Measurements from ENCODE around the gene NPAS3.

Gene NPAS3

DNA sequence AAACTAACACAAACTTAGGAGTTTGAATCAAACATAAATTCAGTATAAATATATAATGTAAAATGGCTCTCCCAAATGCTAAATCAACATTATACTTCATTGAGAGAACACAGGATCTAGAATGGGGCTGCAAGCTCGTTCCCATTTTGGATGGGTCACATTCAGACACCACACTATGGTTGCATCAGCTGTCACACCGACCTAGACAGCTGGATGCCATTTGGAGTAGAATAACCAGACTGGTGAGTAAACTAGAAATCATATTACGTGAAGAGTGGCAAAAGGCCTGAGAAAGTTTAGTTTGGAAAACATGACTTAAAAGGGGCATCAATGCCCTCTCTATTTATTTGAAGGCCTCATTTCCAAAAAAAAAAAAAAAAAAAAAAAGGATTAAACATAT lies 430.4 kb downstream of the NPAS3 start:
- Histone ChIP-seq H3K9me3 (ENCODE audit: insufficient read depth, low read depth, low read length) (no peaks in the 10 kb centered on the region), H3K27me3 (ENCODE audit: insufficient read depth, low read length, poor library complexity, severe bottlenecking) (no peaks in the 10 kb centered on the region), H3K79me2 (ENCODE audit: insufficient read depth, low read length) (no peaks in the 10 kb centered on the region), H2AFZ (ENCODE audit: low read length) (no peak overlapping the region), H3K4me2 (ENCODE audit: low read depth, low read length, poor library complexity, severe bottlenecking) (no peak overlapping the region), H3K4me3 (ENCODE audit: low read length, poor library complexity, severe bottlenecking) (no peak overlapping the region), H3F3A (ENCODE audit: low read depth) (no peaks in the 10 kb centered on the region), H4K20me1 (ENCODE audit: insufficient read depth, low read length, poor library complexity, severe bottlenecking) (no peaks in the 10 kb centered on the region), H3K36me3 (ENCODE audit: insufficient read depth, low read length) (no peaks in the 10 kb centered on the region), H3K9me2 (replicated peaks; ENCODE audit: low read depth, low read length) (no peaks in the 10 kb centered on the region), H3K9ac (ENCODE audit: low read depth, low read length, poor library complexity, severe bottlenecking) (no peak overlapping the region), H3K4me1 (ENCODE audit: insufficient read depth, low read length, poor library complexity, severe bottlenecking) (peaks cover 22% of the 10 kb centered on the region)
- TF ChIP-seq EZH2phosphoT487 (IDR thresholded peaks at IDR 0.05; ENCODE audit: borderline replicate concordance) (no peak), CTCF (conservative IDR thresholded peaks at IDR 0.05; ENCODE audit: low read length) (no peak)

DNA sequence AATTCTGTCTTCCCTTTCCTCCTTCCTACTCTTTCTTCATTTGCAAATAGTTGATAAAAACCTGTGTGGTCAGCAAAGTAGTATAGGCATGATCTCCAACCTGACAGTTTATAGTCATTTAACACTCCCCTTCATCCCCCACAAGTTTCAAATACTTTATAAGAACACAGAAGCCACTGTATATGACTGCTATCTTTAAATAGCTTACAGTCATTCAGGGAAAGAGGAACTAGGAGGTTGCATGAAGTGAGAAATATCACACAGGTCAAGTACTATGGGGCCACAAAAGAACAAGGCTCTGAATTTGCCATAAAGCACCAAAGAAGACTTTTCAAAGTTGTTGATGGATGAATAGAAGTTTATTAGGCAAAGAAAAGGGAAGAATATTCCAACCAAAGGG lies 431.3 kb downstream of the NPAS3 start:
- no peaks in the 10 kb centered on the region for H4K20me1 ChIP-seq (ENCODE audit: insufficient read depth, low read length, poor library complexity, severe bottlenecking)
- H3K4me3 ChIP-seq (ENCODE audit: low read length, poor library complexity, severe bottlenecking): peak overlapping the region; percentile 5
- H3K4me2 ChIP-seq (ENCODE audit: low read depth, low read length, poor library complexity, severe bottlenecking): peak overlapping the region; percentile 37
- TF ChIP-seq CTCF (conservative IDR thresholded peaks at IDR 0.05; ENCODE audit: low read length) (no peak), EZH2phosphoT487 (IDR thresholded peaks at IDR 0.05; ENCODE audit: borderline replicate concordance) (no peak)
- no peaks in the 10 kb centered on the region for H3K36me3 ChIP-seq (ENCODE audit: insufficient read depth, low read length)
- no peak overlapping the region for H3K9ac ChIP-seq (ENCODE audit: low read depth, low read length, poor library complexity, severe bottlenecking)
- H2AFZ ChIP-seq (ENCODE audit: low read length): peak overlapping the region; percentile 11
- no peaks in the 10 kb centered on the region for H3K9me3 ChIP-seq (ENCODE audit: insufficient read depth, low read depth, low read length)
- H3K27me3 ChIP-seq (ENCODE audit: insufficient read depth, low read length, poor library complexity, severe bottlenecking): no peaks in the 10 kb centered on the region
- no peaks in the 10 kb centered on the region for H3F3A ChIP-seq (ENCODE audit: low read depth)
- H3K9me2 ChIP-seq (replicated peaks; ENCODE audit: low read depth, low read length): no peaks in the 10 kb centered on the region
- peaks cover 22% of the 10 kb centered on the region for H3K4me1 ChIP-seq (ENCODE audit: insufficient read depth, low read length, poor library complexity, severe bottlenecking)
- no peaks in the 10 kb centered on the region for H3K79me2 ChIP-seq (ENCODE audit: insufficient read depth, low read length)

- Histone ChIP-seq H3K4me2 (ENCODE audit: low read depth, low read length, poor library complexity, severe bottlenecking) (peak overlapping the region; percentile 37), H3K9ac (ENCODE audit: low read depth, low read length, poor library complexity, severe bottlenecking) (no peak overlapping the region), H4K20me1 (ENCODE audit: insufficient read depth, low read length, poor library complexity, severe bottlenecking) (no peaks in the 10 kb centered on the region), H3K4me1 (ENCODE audit: insufficient read depth, low read length, poor library complexity, severe bottlenecking) (peaks cover 22% of the 10 kb centered on the region), H3K27me3 (ENCODE audit: insufficient read depth, low read length, poor library complexity, severe bottlenecking) (no peaks in the 10 kb centered on the region), H3K9me2 (replicated peaks; ENCODE audit: low read depth, low read length) (no peaks in the 10 kb centered on the region), H3F3A (ENCODE audit: low read depth) (no peaks in the 10 kb centered on the region), H3K79me2 (ENCODE audit: insufficient read depth, low read length) (no peaks in the 10 kb centered on the region), H3K36me3 (ENCODE audit: insufficient read depth, low read length) (no peaks in the 10 kb centered on the region), H2AFZ (ENCODE audit: low read length) (peak overlapping the region; percentile 11), H3K9me3 (ENCODE audit: insufficient read depth, low read depth, low read length) (no peaks in the 10 kb centered on the region), H3K4me3 (ENCODE audit: low read length, poor library complexity, severe bottlenecking) (peak overlapping the region; percentile 5)
- TF ChIP-seq EZH2phosphoT487 (IDR thresholded peaks at IDR 0.05; ENCODE audit: borderline replicate concordance) (no peak), CTCF (conservative IDR thresholded peaks at IDR 0.05; ENCODE audit: low read length) (no peak)
Measured at GRCh38 chr14:33370426-33370825, 431.7 kb downstream of the NPAS3 start.

Data from Loucy (cell line).